ENCODE results near the gene EXOC2. TPM values are rescaled to one million over a fixed set of nuclear protein-coding genes. Genes with fewer than 3 reads are reported as not detected.

The EXOC2 gene
- total and polyA plus RNA-seq, 2 donors (not counting 1 experiment from before 2014, with no cell fraction given), result 12.2 to 45.0 TPM

DNA sequence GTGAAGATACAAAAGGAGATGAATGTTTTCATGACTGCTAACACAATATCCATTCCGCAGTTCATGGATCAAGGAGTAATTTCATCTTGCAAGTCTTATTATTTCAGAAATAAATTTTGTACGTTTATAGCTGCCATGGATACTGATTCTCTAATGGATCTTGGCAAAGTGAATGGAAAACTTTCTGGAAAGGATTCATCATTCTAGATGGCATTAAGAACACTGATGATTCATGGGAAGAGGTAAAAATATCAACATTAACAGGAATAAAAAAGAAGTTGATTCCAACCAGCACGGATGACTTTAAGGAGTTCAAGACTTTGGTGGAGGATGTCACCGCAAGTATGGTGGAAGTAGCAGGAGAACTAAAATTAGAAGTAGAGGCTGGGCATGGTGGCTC, 38.8 kb downstream of the EXOC2 start:
- no peak for TF ChIP-seq EZH2 (IDR thresholded peaks at IDR 0.05; ENCODE audit: borderline replicate concordance, insufficient read depth, low read depth, low read length, poor library complexity, severe bottlenecking)
- TF ChIP-seq, protein P1, sequence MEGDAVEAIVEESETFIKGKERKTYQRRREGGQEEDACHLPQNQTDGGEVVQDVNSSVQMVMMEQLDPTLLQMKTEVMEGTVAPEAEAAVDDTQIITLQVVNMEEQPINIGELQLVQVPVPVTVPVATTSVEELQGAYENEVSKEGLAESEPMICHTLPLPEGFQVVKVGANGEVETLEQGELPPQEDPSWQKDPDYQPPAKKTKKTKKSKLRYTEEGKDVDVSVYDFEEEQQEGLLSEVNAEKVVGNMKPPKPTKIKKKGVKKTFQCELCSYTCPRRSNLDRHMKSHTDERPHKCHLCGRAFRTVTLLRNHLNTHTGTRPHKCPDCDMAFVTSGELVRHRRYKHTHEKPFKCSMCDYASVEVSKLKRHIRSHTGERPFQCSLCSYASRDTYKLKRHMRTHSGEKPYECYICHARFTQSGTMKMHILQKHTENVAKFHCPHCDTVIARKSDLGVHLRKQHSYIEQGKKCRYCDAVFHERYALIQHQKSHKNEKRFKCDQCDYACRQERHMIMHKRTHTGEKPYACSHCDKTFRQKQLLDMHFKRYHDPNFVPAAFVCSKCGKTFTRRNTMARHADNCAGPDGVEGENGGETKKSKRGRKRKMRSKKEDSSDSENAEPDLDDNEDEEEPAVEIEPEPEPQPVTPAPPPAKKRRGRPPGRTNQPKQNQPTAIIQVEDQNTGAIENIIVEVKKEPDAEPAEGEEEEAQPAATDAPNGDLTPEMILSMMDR (IDR thresholded peaks at IDR 0.05), result no peak
- Histone ChIP-seq H3K4me1 (ENCODE audit: control insufficient read depth in 2 of 2, insufficient read depth in 2 of 2, low read length in 2 of 2) (no peaks in the 10 kb centered on the region), H3K4me3 (ENCODE audit: control extremely low read depth in 1 of 5, extremely low read depth in 1 of 5, insufficient read depth in 1 of 5, low read depth in 2 of 5, low read length in 4 of 5) (no peak overlapping the region), H3K79me2 (ENCODE audit: control insufficient read depth, insufficient read depth, low read length) (peaks cover 87% of the 10 kb centered on the region), H3K27me3 (replicated peaks in 1 of 4; ENCODE audit: control extremely low read depth in 1 of 4, control insufficient read depth in 3 of 4, insufficient read depth in 4 of 4, low read length in 3 of 4) (no peaks in the 10 kb centered on the region), H3K27ac (ENCODE audit: low read length in 2 of 2) (no peak overlapping the region), H3K36me3 (replicated peaks in 1 of 2; ENCODE audit: control extremely low read depth in 1 of 2, control insufficient read depth in 1 of 2, extremely low read depth in 1 of 2, insufficient read depth in 2 of 2, low read length in 1 of 2) (peaks cover 0 to 7% of the 10 kb centered on the region in 2 experiments), H2AFZ (ENCODE audit: insufficient read depth, low read depth, low read length, poor library complexity, severe bottlenecking) (no peak overlapping the region), H3K9me3 (ENCODE audit: control extremely low read depth in 1 of 3, control insufficient read depth in 2 of 3, insufficient read depth in 1 of 3, low read length in 2 of 3) (peaks cover 0 to 10% (median 0%) of the 10 kb centered on the region in 3 donors), H3K4me2 (replicated peaks; ENCODE audit: low read depth, low read length, poor library complexity, severe bottlenecking) (no peak overlapping the region), H4K20me1 (ENCODE audit: control insufficient read depth, insufficient read depth, low read length, poor library complexity, severe bottlenecking) (peaks cover 29% of the 10 kb centered on the region), H3K9ac (ENCODE audit: low read length) (no peak overlapping the region)
- no peak overlapping the region for H3K4me3 Mint-ChIP-seq
- 100% methylated on average over 2 of the region's 4 CpGs for WGBS (ENCODE audit: insufficient coverage)
- no peak overlapping the region for H3K27ac Mint-ChIP-seq
- ChIA-PET CTCF (no interaction called here), POLR2A (no interaction called here)
- no peaks in the 10 kb centered on the region for H3K27me3 Mint-ChIP-seq
- intact Hi-C loops (cut with micrococcal nuclease), result no loop called here
- DNase-seq (no peak), ATAC-seq (ENCODE audit: low read depth) (no peak)
- H3K9me3 Mint-ChIP-seq (ENCODE audit: insufficient read depth), result no peaks in the 10 kb centered on the region
- peaks cover 9% of the 10 kb centered on the region for H3K4me1 Mint-ChIP-seq

DNA sequence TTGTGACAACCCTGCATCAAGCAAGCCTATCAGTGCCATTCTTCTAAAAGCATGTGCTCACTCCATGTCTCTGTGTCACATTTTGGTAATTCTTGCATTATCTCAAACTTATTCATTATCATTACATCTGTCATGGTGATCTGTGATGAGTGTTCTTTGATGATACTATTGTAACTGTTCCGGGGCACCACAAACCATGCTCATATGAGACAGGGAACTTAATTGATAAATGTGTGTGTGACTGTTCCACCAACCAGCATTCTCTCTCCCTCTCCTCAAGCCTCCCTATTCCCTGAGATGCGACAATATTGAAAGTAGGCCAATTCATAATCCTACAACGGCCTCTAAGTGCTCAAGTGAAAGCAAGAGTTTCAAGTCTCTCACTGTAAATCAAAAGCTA, 40.1 kb downstream of the EXOC2 start:
- no peak overlapping the region for H3K4me3 Mint-ChIP-seq
- no peaks in the 10 kb centered on the region for H3K27me3 Mint-ChIP-seq
- WGBS (ENCODE audit: insufficient coverage), result no CpG with 5 or more reads among the region's 3 CpGs
- no peak for DNase-seq
- peaks cover 0 to 7% of the 10 kb centered on the region in 2 experiments for H3K36me3 ChIP-seq (replicated peaks in 1 of 2; ENCODE audit: control extremely low read depth in 1 of 2, control insufficient read depth in 1 of 2, extremely low read depth in 1 of 2, insufficient read depth in 2 of 2, low read length in 1 of 2)
- peaks cover 36% of the 10 kb centered on the region for H4K20me1 ChIP-seq (ENCODE audit: control insufficient read depth, insufficient read depth, low read length, poor library complexity, severe bottlenecking)
- H3K9me3 Mint-ChIP-seq (ENCODE audit: insufficient read depth), result no peaks in the 10 kb centered on the region
- H3K27ac ChIP-seq (ENCODE audit: low read length in 2 of 2), result no peak overlapping the region
- H3K27ac Mint-ChIP-seq, result no peak overlapping the region
- no peaks in the 10 kb centered on the region for H3K4me1 ChIP-seq (ENCODE audit: control insufficient read depth in 2 of 2, insufficient read depth in 2 of 2, low read length in 2 of 2)
- H3K4me2 ChIP-seq (replicated peaks; ENCODE audit: low read depth, low read length, poor library complexity, severe bottlenecking), result no peak overlapping the region
- TF ChIP-seq EZH2 (IDR thresholded peaks at IDR 0.05; ENCODE audit: borderline replicate concordance, insufficient read depth, low read depth, low read length, poor library complexity, severe bottlenecking), result no peak
- TF ChIP-seq, protein P1 (IDR thresholded peaks at IDR 0.05), result no peak
- peaks cover 4% of the 10 kb centered on the region for H3K4me1 Mint-ChIP-seq
- peaks cover 0 to 10% (median 0%) of the 10 kb centered on the region in 3 donors for H3K9me3 ChIP-seq (ENCODE audit: control extremely low read depth in 1 of 3, control insufficient read depth in 2 of 3, insufficient read depth in 1 of 3, low read length in 2 of 3)
- ChIA-PET CTCF (no interaction called here), POLR2A (no interaction called here)
- no peak overlapping the region for H3K9ac ChIP-seq (ENCODE audit: low read length)
- no peak for ATAC-seq (ENCODE audit: low read depth)
- no peak overlapping the region for H3K4me3 ChIP-seq (ENCODE audit: control extremely low read depth in 1 of 5, extremely low read depth in 1 of 5, insufficient read depth in 1 of 5, low read depth in 2 of 5, low read length in 4 of 5)
- H2AFZ ChIP-seq (ENCODE audit: insufficient read depth, low read depth, low read length, poor library complexity, severe bottlenecking), result no peak overlapping the region
- peaks cover 86% of the 10 kb centered on the region for H3K79me2 ChIP-seq (ENCODE audit: control insufficient read depth, insufficient read depth, low read length)
- no peaks in the 10 kb centered on the region for H3K27me3 ChIP-seq (replicated peaks in 1 of 4; ENCODE audit: control extremely low read depth in 1 of 4, control insufficient read depth in 3 of 4, insufficient read depth in 4 of 4, low read length in 3 of 4)
- intact Hi-C loops (cut with micrococcal nuclease), result no loop called here

Data from B cell (primary cell).